ENCODE measurements around the gene FGD6. TPM values are rescaled to one million over a fixed set of nuclear protein-coding genes. Genes with fewer than 3 reads are reported as not detected.
"Not testable (repeated sequence)": the region's sequence is repeated elsewhere in the genome, so short reads cannot be mapped to it uniquely, and the experiment has no call there.

FGD6 gene
- total RNA-seq, 4 donors from 2014 or later, result 2.9 to 8.4 (median 4.4) TPM

- TF ChIP-seq POLR2A (IDR thresholded peaks at IDR 0.05) (no peak), CTCF (IDR thresholded peaks at IDR 0.05 in 4 of 5, conservative IDR thresholded peaks at IDR 0.05 in 1 of 5) (no peak)
- in situ Hi-C loops (cut with MboI; ENCODE audit: low sequenced_read_pairs in 4 of 4) (no loop called here), intact Hi-C loops (cut with DNase I; ENCODE audit: low total_unique reads) (no loop called here)
- H3K4me3 ChIP-seq, result no peak overlapping the region
- no peaks in the 10 kb centered on the region for H3K27me3 ChIP-seq
- H3K9me3 ChIP-seq, result no peaks in the 10 kb centered on the region
- H3K36me3 ChIP-seq, result no peaks in the 10 kb centered on the region
- no peak for DNase-seq
- ATAC-seq, result peak in 1 of 2 donors; percentile 60
- peaks cover 40 to 47% of the 10 kb centered on the region in 2 donors for H3K4me1 ChIP-seq
- H3K27ac ChIP-seq, result peak overlapping the region in 2 of 4 donors; percentile 4 to 11
Observed at GRCh38 chr12:95243497-95244183, 26.4 kb upstream of the FGD6 start.

DNA sequence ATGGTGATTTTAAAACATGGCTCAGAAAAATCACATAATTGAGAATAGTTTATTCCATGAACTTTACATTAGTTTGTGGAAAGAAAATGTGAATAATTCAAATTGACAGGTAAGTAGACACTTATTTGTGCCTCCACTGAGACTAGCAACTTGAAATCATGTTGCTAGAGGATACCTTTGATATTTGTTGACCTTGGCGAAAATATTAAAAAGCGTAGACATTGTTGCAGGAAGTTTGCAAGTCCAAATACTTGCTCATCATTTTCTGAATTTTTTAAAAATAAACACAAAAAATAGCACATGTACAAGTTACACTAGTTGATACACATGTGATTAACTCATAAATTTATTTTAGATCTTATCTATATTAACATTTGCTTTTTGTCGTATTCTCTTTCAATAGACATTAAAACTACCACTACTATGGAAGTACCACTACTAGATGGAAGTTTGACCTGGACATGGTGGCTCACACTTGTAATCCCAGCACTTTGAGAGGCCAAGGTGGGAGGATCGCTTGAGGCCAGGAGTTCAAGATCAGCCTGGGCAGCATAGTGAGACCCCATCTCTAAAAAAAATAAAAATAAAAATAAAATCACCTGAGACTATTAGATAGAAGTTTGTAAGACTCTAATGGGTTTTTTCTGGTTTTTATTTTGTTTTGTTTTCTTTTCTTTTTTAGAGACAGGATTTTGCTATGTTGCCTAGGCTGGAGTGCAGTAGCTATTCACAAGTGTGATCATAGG is 24.7 kb upstream of the FGD6 start:
- DNase-seq, result no peak
- intact Hi-C loops (cut with DNase I; ENCODE audit: low total_unique reads), result no loop called here
- no peak for ATAC-seq
- no peak for TF ChIP-seq POLR2A (IDR thresholded peaks at IDR 0.05)
- no peak for TF ChIP-seq CTCF (IDR thresholded peaks at IDR 0.05 in 4 of 5, conservative IDR thresholded peaks at IDR 0.05 in 1 of 5)
- Histone ChIP-seq H3K36me3 (no peaks in the 10 kb centered on the region), H3K9me3 (no peaks in the 10 kb centered on the region), H3K4me1 (peaks cover 48 to 56% of the 10 kb centered on the region in 2 donors), H3K27ac (no peak overlapping the region), H3K4me3 (no peak overlapping the region), H3K27me3 (no peaks in the 10 kb centered on the region)
- in situ Hi-C loops (cut with MboI; ENCODE audit: low sequenced_read_pairs in 4 of 4), result no loop called here

DNA sequence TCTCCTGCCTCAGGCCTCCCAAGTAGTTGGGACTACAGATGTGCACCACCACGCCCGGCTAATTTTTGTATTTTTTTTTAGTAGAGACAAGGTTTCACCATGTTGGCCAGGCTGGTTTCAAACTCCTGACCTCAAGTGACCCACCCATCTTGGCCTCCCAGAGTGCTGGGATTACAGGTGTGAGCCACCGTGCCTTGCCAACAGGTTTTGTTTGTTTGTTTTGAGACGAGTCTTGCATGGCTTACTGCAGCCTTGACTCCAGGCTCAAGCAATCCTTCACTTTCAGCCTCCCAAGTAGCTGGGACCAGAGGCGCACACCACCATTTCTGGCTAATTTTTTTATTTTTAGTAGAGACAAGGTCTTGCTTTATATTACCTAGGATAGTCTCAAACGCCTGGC is 23.9 kb upstream of the FGD6 start:
- H3K27me3 ChIP-seq; H3K9me3 ChIP-seq; H3K36me3 ChIP-seq; H3K27ac ChIP-seq; H3K4me3 ChIP-seq; ATAC-seq; intact Hi-C loops (cut with DNase I; ENCODE audit: low total_unique reads); in situ Hi-C loops (cut with MboI; ENCODE audit: low sequenced_read_pairs in 4 of 4); DNase-seq: not testable (repeated sequence)
- H3K4me1 ChIP-seq, result peaks cover 47 to 51% of the 10 kb centered on the region in 2 donors

DNA sequence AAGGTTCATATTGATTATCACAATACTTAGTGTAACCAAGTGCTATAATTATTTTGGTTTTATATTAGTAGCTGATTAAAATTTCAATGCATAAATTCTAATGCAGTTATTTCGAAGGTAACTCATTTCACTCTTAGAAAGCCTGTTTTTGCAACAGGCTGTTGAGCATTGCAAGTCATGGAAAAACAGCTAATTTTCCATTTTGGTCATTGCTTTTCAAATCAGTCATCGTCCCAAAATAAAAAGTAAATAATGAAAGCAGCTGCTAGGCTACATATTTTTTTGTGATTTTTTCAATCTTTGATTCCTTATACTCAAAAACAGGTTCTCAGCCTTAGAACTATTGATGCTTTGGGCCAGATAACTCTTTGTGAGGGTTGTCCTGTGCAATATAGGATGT is 23.3 kb upstream of the FGD6 start:
- DNase-seq, result no peak
- no peak for ATAC-seq
- Histone ChIP-seq H3K27me3 (no peaks in the 10 kb centered on the region), H3K4me3 (no peak overlapping the region), H3K36me3 (no peaks in the 10 kb centered on the region), H3K4me1 (peaks cover 47 to 49% of the 10 kb centered on the region in 2 donors), H3K9me3 (no peaks in the 10 kb centered on the region), H3K27ac (no peak overlapping the region)
- intact Hi-C loops (cut with DNase I; ENCODE audit: low total_unique reads) (no loop called here), in situ Hi-C loops (cut with MboI; ENCODE audit: low sequenced_read_pairs in 4 of 4) (no loop called here)
- TF ChIP-seq CTCF (IDR thresholded peaks at IDR 0.05 in 4 of 5, conservative IDR thresholded peaks at IDR 0.05 in 1 of 5), result no peak
- no peak for TF ChIP-seq POLR2A (IDR thresholded peaks at IDR 0.05)

- in situ Hi-C loops (cut with MboI; ENCODE audit: low sequenced_read_pairs in 4 of 4); ATAC-seq; H3K36me3 ChIP-seq; H3K9me3 ChIP-seq; intact Hi-C loops (cut with DNase I; ENCODE audit: low total_unique reads); H3K27ac ChIP-seq; H3K27me3 ChIP-seq; H3K4me3 ChIP-seq; DNase-seq: not testable (repeated sequence)
- peaks cover 47 to 49% of the 10 kb centered on the region in 2 donors for H3K4me1 ChIP-seq
Observed at GRCh38 chr12:95239835-95240234, 22.6 kb upstream of the FGD6 start.

All from gastrocnemius medialis (tissue), 4 donors.